Measurements from ENCODE around the gene LNX1.

GRCh38 chr4:53498706-53499105, 92.6 kb downstream of the LNX1 start:
- no peak for TF ChIP-seq ARNTL (CRISPR knock-in tag; IDR thresholded peaks at IDR 0.05; ENCODE audit: borderline replicate concordance, low read depth)
- no peak for TF ChIP-seq ISL1 (CRISPR knock-in tag; IDR thresholded peaks at IDR 0.05)
- no peak for TF ChIP-seq PPARA (CRISPR knock-in tag; IDR thresholded peaks at IDR 0.05; ENCODE audit: borderline replicate concordance)
- TF ChIP-seq ZFP30 (CRISPR knock-in tag; IDR thresholded peaks at IDR 0.05), result no peak
- TF ChIP-seq ZNF8 (CRISPR knock-in tag; IDR thresholded peaks at IDR 0.05), result no peak
